ENCODE results near the gene CD96.

CD96 gene

DNA sequence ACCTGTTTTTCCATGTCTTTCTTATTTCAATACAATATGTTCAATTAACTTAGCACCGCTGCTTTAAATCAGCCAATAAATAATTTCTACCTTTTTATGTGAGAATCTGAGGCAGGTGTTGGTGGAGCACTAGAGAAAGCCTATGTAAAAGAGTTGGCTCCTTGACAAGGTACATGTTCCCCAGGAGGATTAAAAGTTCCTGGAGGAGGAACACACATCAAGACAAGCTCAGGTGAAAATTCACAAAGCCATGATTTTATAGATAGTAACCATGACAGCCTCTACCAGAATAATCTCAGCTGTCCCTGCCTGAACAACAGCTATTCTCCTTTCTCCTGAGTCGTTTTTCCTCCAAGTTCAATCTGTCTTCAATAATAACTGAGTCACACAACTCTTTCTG, 56.6 kb downstream of the CD96 start:
- no peaks in the 10 kb centered on the region for H3K9me3 ChIP-seq
- no peaks in the 10 kb centered on the region for H3K36me3 ChIP-seq
- H3K4me1 ChIP-seq (ENCODE audit: control insufficient read depth in 1 of 2, insufficient read depth in 1 of 2, low read depth in 1 of 2, low read length in 1 of 2): no peaks in the 10 kb centered on the region
- no peak overlapping the region for H3K27ac ChIP-seq
- H3K4me3 ChIP-seq (ENCODE audit: low read depth in 1 of 2, low read length in 1 of 2): no peak overlapping the region
- no peaks in the 10 kb centered on the region for H3K27me3 ChIP-seq
- TF ChIP-seq, protein P1, sequence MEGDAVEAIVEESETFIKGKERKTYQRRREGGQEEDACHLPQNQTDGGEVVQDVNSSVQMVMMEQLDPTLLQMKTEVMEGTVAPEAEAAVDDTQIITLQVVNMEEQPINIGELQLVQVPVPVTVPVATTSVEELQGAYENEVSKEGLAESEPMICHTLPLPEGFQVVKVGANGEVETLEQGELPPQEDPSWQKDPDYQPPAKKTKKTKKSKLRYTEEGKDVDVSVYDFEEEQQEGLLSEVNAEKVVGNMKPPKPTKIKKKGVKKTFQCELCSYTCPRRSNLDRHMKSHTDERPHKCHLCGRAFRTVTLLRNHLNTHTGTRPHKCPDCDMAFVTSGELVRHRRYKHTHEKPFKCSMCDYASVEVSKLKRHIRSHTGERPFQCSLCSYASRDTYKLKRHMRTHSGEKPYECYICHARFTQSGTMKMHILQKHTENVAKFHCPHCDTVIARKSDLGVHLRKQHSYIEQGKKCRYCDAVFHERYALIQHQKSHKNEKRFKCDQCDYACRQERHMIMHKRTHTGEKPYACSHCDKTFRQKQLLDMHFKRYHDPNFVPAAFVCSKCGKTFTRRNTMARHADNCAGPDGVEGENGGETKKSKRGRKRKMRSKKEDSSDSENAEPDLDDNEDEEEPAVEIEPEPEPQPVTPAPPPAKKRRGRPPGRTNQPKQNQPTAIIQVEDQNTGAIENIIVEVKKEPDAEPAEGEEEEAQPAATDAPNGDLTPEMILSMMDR (IDR thresholded peaks at IDR 0.05): no peak

DNA sequence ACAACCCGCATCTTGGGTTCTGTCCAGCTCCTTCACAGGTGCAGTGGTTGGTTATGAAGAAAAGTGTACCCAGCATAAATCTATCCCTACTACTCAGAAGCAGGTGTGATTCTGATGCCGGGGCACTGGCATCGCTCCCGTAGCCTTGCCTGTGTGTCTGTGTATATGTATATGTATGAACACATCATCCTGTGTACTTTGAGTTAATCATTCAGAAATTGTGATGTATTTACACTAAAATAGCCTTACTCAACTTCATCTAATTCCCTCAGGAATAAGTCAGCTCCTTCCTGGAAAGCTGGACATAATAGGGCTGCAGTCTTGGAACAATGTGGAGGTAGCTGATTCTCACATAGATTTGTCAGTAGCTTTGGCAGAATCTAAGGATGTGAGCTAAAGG, 59.8 kb downstream of the CD96 start:
- TF ChIP-seq, protein P1 (IDR thresholded peaks at IDR 0.05): no peak
- no peak overlapping the region for H3K4me3 ChIP-seq (ENCODE audit: low read depth in 1 of 2, low read length in 1 of 2)
- H3K9me3 ChIP-seq: no peaks in the 10 kb centered on the region
- H3K27me3 ChIP-seq: no peaks in the 10 kb centered on the region
- no peaks in the 10 kb centered on the region for H3K36me3 ChIP-seq
- no peaks in the 10 kb centered on the region for H3K4me1 ChIP-seq (ENCODE audit: control insufficient read depth in 1 of 2, insufficient read depth in 1 of 2, low read depth in 1 of 2, low read length in 1 of 2)
- no peak overlapping the region for H3K27ac ChIP-seq

DNA sequence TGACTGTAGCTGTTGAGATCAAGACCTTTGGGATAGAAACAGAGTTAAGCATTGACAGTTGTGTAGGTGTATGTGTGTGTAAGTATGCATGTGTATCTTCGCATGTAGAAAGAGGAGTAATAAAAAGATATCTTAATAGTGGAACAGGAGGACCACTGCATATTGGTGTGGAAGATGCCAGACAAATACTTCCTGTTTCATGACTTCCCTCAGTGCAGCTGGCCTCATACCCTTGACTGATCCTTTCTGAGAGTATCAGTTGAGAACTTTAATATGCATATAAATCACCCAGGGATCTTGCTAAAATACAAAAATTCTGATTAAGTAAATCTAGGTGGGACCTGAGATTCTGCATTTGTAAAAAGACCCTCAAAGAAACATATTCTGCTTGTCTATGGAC, 61.7 kb downstream of the CD96 start:
- Histone ChIP-seq H3K36me3 (no peaks in the 10 kb centered on the region), H3K27ac (no peak overlapping the region), H3K9me3 (no peaks in the 10 kb centered on the region), H3K4me1 (ENCODE audit: control insufficient read depth in 1 of 2, insufficient read depth in 1 of 2, low read depth in 1 of 2, low read length in 1 of 2) (no peaks in the 10 kb centered on the region), H3K4me3 (ENCODE audit: low read depth in 1 of 2, low read length in 1 of 2) (no peak overlapping the region), H3K27me3 (no peaks in the 10 kb centered on the region)
- TF ChIP-seq, protein P1 (IDR thresholded peaks at IDR 0.05): no peak

DNA sequence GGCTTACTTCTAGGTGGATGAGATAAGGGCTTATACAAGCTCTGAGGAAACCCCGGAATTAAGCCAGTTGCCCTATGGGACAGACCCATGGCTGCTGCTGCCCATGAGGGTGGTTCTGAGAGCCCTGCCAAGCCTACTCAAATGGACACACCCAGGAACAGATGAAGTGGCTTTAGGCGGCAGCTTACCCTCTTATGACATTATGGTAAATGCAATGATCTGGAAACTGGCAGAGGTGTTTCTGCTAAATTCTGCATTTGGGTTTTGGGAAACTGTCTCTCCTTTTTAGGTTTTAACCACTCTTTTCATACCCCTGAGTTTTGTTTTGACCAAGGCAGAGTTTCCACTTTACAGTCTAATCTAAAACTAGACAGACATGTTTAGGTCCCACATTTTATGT, 62.1 kb downstream of the CD96 start:
- TF ChIP-seq, protein P1 (IDR thresholded peaks at IDR 0.05): no peak
- H3K36me3 ChIP-seq: no peaks in the 10 kb centered on the region
- no peak overlapping the region for H3K27ac ChIP-seq
- H3K4me1 ChIP-seq (ENCODE audit: control insufficient read depth in 1 of 2, insufficient read depth in 1 of 2, low read depth in 1 of 2, low read length in 1 of 2): no peaks in the 10 kb centered on the region
- no peaks in the 10 kb centered on the region for H3K27me3 ChIP-seq
- no peak overlapping the region for H3K4me3 ChIP-seq (ENCODE audit: low read depth in 1 of 2, low read length in 1 of 2)
- no peaks in the 10 kb centered on the region for H3K9me3 ChIP-seq

DNA sequence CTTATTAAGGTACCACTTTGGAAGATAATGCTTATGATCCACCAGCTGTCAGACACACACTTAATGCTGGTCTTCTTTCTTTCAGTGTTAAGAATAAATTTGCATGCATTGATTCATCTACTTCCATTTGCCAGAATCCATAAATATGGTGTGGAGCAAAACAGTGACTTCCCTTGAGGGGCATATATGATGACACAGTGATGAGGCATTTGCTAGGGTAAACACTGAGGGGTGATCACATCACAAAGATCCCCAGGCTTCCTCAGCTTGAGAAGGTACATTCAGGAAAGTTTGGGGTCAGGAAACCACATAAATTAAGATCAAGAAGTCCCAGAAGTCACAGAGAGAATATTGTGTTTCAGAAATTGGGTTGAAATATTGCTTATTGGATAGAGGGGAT, 63.0 kb downstream of the CD96 start:
- Histone ChIP-seq H3K4me1 (ENCODE audit: control insufficient read depth in 1 of 2, insufficient read depth in 1 of 2, low read depth in 1 of 2, low read length in 1 of 2) (no peaks in the 10 kb centered on the region), H3K27ac (no peak overlapping the region), H3K4me3 (ENCODE audit: low read depth in 1 of 2, low read length in 1 of 2) (no peak overlapping the region), H3K36me3 (no peaks in the 10 kb centered on the region), H3K9me3 (no peaks in the 10 kb centered on the region), H3K27me3 (no peaks in the 10 kb centered on the region)
- TF ChIP-seq, protein P1 (IDR thresholded peaks at IDR 0.05): no peak

DNA sequence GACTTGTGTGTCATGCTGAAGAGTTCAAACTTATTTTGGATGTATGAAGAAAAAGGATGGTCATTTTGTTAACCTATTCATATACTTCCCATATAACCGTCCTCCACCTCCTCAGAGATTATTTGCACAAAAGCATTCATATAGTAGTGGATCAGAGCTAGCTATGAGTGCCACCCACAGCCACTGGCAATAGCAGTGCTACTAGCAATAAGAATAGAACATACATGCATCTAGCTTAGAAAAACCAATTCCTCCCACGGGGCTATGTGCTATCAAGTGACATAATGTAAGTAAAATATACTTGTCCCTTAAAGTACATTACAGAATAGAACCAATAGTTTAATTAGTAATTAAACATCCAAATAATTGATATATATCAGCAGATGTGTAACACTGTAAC, 63.5 kb downstream of the CD96 start:
- no peaks in the 10 kb centered on the region for H3K4me1 ChIP-seq (ENCODE audit: control insufficient read depth in 1 of 2, insufficient read depth in 1 of 2, low read depth in 1 of 2, low read length in 1 of 2)
- no peaks in the 10 kb centered on the region for H3K36me3 ChIP-seq
- no peaks in the 10 kb centered on the region for H3K9me3 ChIP-seq
- no peak overlapping the region for H3K4me3 ChIP-seq (ENCODE audit: low read depth in 1 of 2, low read length in 1 of 2)
- TF ChIP-seq, protein P1 (IDR thresholded peaks at IDR 0.05): no peak
- no peaks in the 10 kb centered on the region for H3K27me3 ChIP-seq
- H3K27ac ChIP-seq: no peak overlapping the region

All from neutrophil (primary cell).